GM18517 (cell line): ENCODE results near the gene TRPM6.

ENCODE experiments used
- ATAC-seq: cut with Tn5 transposase; IDR thresholded peaks from one replicate; pipeline ENCODE4 v1.9.1; 2021; ENCODE audit warnings: mild to moderate bottlenecking, moderate library complexity; ENCODE audit not compliant: unreplicated experiment

Gene TRPM6

GRCh38 chr9:74775396-74775795, 112.3 kb downstream of the TRPM6 start:
- no peak for ATAC-seq

DNA sequence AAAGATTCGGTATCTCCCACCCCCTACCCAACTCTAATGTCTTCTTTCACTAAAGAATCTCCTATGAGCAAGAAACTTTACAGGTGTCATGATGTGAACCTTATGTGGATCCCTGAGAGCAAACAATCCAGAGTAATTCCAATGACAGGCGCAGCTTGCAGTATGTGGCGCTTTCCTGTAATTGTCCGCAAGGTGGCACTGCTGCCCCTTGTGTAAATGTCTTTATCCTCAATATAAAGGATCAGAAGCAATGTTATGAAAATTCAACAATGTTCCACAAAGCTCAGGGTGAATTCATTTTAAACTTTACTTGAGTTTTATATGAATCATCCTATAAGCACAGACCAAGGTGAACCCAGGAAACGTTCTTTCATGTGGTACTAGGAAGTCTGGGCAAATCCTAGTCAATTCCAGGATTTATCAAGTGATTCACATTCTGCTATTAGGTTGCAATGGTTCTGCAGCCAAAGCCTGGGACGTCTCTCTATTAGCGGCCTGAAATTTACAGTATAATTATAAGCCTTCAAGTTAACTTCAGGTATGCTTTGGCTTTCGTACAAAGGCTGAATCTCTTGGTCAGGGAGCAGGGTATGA, 113.7 kb downstream of the TRPM6 start:
- ATAC-seq, result no peak

GRCh38 chr9:74772121-74772520, 115.6 kb downstream of the TRPM6 start:
- ATAC-seq, result peak; percentile 50

GRCh38 chr9:74771672-74772071, 116.0 kb downstream of the TRPM6 start:
- ATAC-seq, result no peak

GRCh38 chr9:74771262-74771585, 116.5 kb downstream of the TRPM6 start:
- ATAC-seq, result no peak

GRCh38 chr9:74770508-74771261, 117.0 kb downstream of the TRPM6 start:
- ATAC-seq, result peak; percentile 65

GRCh38 chr9:74765481-74765971, 122.2 kb downstream of the TRPM6 start:
- ATAC-seq, result no peak

DNA sequence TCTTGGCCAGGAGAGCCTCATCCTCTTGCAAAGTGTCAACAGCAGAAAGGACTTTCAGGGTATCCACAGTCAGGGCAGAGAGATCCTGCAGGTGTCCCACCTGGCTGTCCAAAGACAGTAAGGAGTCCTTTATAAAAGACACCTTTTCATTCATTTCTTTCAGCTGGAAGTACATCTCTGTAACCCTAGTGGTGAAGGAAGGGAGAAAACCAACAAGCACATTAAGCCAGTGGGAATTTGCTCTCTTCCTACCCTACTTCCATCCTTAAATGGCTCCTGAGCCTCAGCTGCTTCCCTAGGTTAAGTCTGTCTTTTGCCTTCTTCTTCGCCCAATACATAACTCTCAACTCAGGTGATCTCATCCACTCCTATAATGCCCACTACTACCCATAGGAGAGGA, 124.8 kb downstream of the TRPM6 start:
- ATAC-seq, result no peak

GRCh38 chr9:74760031-74760700, 127.6 kb downstream of the TRPM6 start:
- no peak for ATAC-seq

GRCh38 chr9:74755999-74756398, 131.7 kb downstream of the TRPM6 start:
- ATAC-seq, result no peak

- no peak for ATAC-seq
These were observed 132.4 kb downstream of the TRPM6 start for GRCh38 chr9:74755355-74755754.

DNA sequence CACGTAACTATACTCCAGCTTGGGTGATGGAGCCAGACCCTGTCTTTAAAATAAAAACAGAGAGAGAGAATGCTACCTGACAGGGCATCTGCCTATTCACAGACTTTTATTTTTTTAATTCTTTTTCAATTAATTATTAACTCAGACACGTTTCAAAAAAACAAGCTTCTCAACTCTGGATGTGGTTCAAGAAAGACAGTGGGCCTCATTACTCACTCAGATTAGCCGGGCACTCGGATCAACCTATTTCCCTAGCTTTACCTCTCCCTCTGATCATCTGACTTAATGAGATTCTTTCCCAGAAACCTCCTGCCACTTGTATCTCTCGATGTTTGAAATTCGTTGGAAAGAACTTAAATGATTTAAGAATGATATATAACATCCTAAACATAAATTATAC, 134.1 kb downstream of the TRPM6 start:
- ATAC-seq, result no peak

DNA sequence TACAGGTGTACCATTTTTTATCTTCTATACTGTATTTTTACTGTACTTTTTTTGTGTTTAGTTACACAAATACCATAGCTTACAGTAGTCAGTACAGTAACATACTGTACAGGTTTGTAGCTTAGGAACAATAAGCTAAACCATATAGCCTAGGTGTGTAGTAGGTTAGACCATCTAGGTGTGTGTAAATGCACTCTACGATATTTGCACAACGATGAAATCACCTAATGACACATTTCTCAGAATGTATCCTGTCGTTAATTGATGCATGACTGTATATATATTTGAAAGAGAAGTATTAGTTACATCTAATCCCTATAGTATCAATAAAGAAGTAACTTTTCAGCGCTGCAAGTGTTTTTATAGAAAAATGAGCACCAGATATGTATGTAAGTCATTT, 138.8 kb downstream of the TRPM6 start:
- no peak for ATAC-seq

DNA sequence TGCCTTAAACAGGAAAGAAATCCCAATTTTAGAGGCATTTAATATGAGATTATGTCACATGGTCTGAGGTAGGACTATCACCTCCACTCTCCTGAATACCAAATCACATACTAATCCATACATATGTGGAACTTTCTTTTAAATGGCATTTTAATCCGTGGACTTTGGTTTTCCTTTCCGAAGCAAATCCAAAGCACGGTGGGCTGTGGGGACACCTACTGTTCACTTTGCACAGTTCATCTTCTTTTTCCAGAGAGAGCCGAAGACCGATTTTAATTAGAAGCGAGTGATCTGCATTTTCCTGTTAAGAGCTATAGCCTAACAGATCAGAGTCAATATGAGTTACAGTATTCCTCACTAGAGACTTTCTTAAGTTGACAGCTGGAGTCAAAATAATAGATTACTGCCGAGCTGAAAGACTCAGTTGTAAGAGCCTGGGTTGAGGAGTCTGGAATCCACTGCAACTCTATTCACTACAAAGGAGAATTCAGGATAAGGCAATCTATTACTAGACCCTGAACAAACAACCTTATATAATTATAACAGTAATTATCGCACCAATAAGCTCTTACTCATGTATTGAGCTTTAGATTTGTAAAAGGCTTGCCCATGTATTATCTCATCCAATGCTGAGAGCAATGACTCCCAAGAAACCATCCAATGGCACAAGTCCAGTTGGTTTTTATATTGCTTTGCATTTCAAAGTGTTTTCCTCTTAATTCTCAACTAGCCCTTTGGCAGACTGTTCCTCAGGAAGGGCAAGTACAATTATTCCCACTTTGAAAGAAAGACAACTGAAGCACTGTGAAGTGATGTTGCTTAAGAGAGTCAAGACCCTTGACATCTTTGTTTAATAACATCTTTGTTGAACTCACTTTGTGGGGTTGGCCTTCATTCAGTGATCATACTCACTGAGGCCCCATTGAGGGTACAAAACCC, 144.7 kb downstream of the TRPM6 start:
- no peak for ATAC-seq

- no peak for ATAC-seq
These were observed 145.4 kb downstream of the TRPM6 start for GRCh38 chr9:74742191-74742790.

GRCh38 chr9:74736646-74737045, 151.1 kb downstream of the TRPM6 start:
- no peak for ATAC-seq

- ATAC-seq, result no peak
These were observed 152.0 kb downstream of the TRPM6 start for GRCh38 chr9:74735761-74736160.

- no peak for ATAC-seq
These were observed 158.5 kb downstream of the TRPM6 start for GRCh38 chr9:74729136-74729695.

- no peak for ATAC-seq
These were observed 159.5 kb downstream of the TRPM6 start for GRCh38 chr9:74728176-74728575.

- ATAC-seq, result no peak
These were observed 161.1 kb downstream of the TRPM6 start for GRCh38 chr9:74726581-74726980.
